Measurements from ENCODE around the gene UNC93B1.

The UNC93B1 gene

GRCh38 chr11:68003846-68004550, at the start of gene UNC93B1:
Gene UNC93B1 (minus strand): TSS chr11:68004097. CDS start chr11:68004043, 54 bp downstream.
- peak; percentile 74 for DNase-seq

GRCh38 chr11:68053117-68053516, 49.2 kb upstream of the UNC93B1 start:
- DNase-seq = no peak

GRCh38 chr11:68052137-68052873, 48.4 kb upstream of the UNC93B1 start:
- DNase-seq = no peak

GRCh38 chr11:68051191-68052136, 47.6 kb upstream of the UNC93B1 start:
- DNase-seq = no peak

- no peak for DNase-seq
These were observed 46.5 kb upstream of the UNC93B1 start for GRCh38 chr11:68050371-68050841.

- DNase-seq = no peak
These were observed 45.8 kb upstream of the UNC93B1 start for GRCh38 chr11:68049509-68050370.

- DNase-seq = no peak
These were observed 45.0 kb upstream of the UNC93B1 start for GRCh38 chr11:68048681-68049508.

- DNase-seq = no peak
These were observed 43.8 kb upstream of the UNC93B1 start for GRCh38 chr11:68047437-68048290.

GRCh38 chr11:68044898-68045351, 41.0 kb upstream of the UNC93B1 start:
- DNase-seq = no peak

- no peak for DNase-seq
These were observed 40.4 kb upstream of the UNC93B1 start for GRCh38 chr11:68044145-68044813.

GRCh38 chr11:68043349-68044144, 39.6 kb upstream of the UNC93B1 start:
- peak; percentile 48 for DNase-seq

GRCh38 chr11:68043029-68043348, 39.1 kb upstream of the UNC93B1 start:
- DNase-seq = no peak

GRCh38 chr11:68042219-68043028, 38.5 kb upstream of the UNC93B1 start:
- no peak for DNase-seq

- no peak for DNase-seq
These were observed 37.8 kb upstream of the UNC93B1 start for GRCh38 chr11:68041617-68042218.

GRCh38 chr11:68040957-68041591, 37.2 kb upstream of the UNC93B1 start:
- no peak for DNase-seq

GRCh38 chr11:68040101-68040956, 36.4 kb upstream of the UNC93B1 start:
- peak; percentile 68 for DNase-seq

Data from fibroblast of skin of right quadriceps (primary cell).